SU-DHL-6 (cell line): ENCODE results near the gene APC2.

Experiments used
- H2AFZ ChIP-seq: fragments of 200-600 bp; sonication (generic); 2 replicates; pipeline ENCODE4 v1.6.1; 2014; ENCODE audit warnings: low read depth, mild to moderate bottlenecking, moderate library complexity, mixed read lengths, antibody characterized with exemption, low read length; ENCODE audit not compliant: severe bottlenecking
- H3F3A ChIP-seq: fragments of 200-600 bp; shearing (Covaris generic); 2 replicates; pipeline ENCODE4 v1.6.0; 2016; ENCODE audit warnings: antibody characterized with exemption, mild to moderate bottlenecking; ENCODE audit not compliant: insufficient read depth
- H3K27ac ChIP-seq: fragments of 200-600 bp; sonication (generic); 2 replicates; pipeline ENCODE4 v1.5.1; 2016; ENCODE audit warnings: low read depth, mild to moderate bottlenecking, low read length, moderate library complexity, mixed read lengths
- H3K27me3 ChIP-seq: fragments of 200-600 bp; sonication (generic), shearing (Covaris generic); 2 replicates; pipeline ENCODE4 v1.6.0; 2014; ENCODE audit warnings: mild to moderate bottlenecking, low read length
- H3K36me3 ChIP-seq: fragments of 200-600 bp; sonication (generic); 2 replicates; pipeline ENCODE4 v1.6.1; 2014; ENCODE audit warnings: mild to moderate bottlenecking, low read length, mixed read lengths
- H3K4me2 ChIP-seq: fragments of 300-600, 200-600 bp; shearing (Covaris generic), sonication (generic); 2 replicates; pipeline ENCODE4 v1.6.0; 2014; ENCODE audit warnings: low read length, low read depth, mild to moderate bottlenecking; ENCODE audit not compliant: poor library complexity, severe bottlenecking
- H3K4me3 ChIP-seq: fragments of 200-600 bp; sonication (generic); 2 replicates; pipeline ENCODE4 v1.5.1; 2014; ENCODE audit warnings: antibody characterized with exemption, low read length, mild to moderate bottlenecking, mixed read lengths; ENCODE audit not compliant: insufficient read depth, poor library complexity, severe bottlenecking
- H3K79me2 ChIP-seq: fragments of 200-600 bp; sonication (generic); 2 replicates; pipeline ENCODE4 v1.6.1; 2014; ENCODE audit warnings: mild to moderate bottlenecking, low read length, moderate library complexity; ENCODE audit not compliant: insufficient read depth
- H3K9ac ChIP-seq: fragments of 200-600 bp; sonication (generic); 2 replicates; pipeline ENCODE4 v1.7.0; 2014; ENCODE audit warnings: mild to moderate bottlenecking, low read length
- H3K9me2 ChIP-seq: fragments of 200-600 bp; sonication (generic); replicated peaks from 2 replicates; pipeline ENCODE4 v1.6.1; 2014; ENCODE audit warnings: low read length; ENCODE audit not compliant: insufficient read depth
- H3K9me3 ChIP-seq: fragments of 200-600 bp; sonication (generic); 2 replicates; pipeline ENCODE4 v1.6.1; 2014; ENCODE audit warnings: low read length, mixed read lengths; ENCODE audit not compliant: insufficient read depth
- H4K20me1 ChIP-seq: fragments of 200-600 bp; sonication (generic); 2 replicates; pipeline ENCODE4 v1.6.1; 2014; ENCODE audit warnings: low read depth, mild to moderate bottlenecking, antibody characterized with exemption, low read length, moderate library complexity, mixed read lengths
- CTCF ChIP-seq: fragments of 200-600 bp; sonication (generic); IDR thresholded peaks from one replicate; pipeline ENCODE4 v1.5.1; 2017; ENCODE audit warnings: antibody characterized with exemption, mild to moderate bottlenecking, low read length, moderate library complexity; ENCODE audit not compliant: insufficient read depth, poor library complexity, severe bottlenecking
- EZH2phosphoT487 ChIP-seq: fragments of 200-600 bp; sonication (generic), shearing (Covaris generic); conservative IDR thresholded peaks from 2 replicates; pipeline ENCODE4 v1.6.1; 2018; ENCODE audit warnings: mild to moderate bottlenecking, antibody characterized with exemption, low read length, moderate library complexity, mixed read lengths

The APC2 gene

DNA sequence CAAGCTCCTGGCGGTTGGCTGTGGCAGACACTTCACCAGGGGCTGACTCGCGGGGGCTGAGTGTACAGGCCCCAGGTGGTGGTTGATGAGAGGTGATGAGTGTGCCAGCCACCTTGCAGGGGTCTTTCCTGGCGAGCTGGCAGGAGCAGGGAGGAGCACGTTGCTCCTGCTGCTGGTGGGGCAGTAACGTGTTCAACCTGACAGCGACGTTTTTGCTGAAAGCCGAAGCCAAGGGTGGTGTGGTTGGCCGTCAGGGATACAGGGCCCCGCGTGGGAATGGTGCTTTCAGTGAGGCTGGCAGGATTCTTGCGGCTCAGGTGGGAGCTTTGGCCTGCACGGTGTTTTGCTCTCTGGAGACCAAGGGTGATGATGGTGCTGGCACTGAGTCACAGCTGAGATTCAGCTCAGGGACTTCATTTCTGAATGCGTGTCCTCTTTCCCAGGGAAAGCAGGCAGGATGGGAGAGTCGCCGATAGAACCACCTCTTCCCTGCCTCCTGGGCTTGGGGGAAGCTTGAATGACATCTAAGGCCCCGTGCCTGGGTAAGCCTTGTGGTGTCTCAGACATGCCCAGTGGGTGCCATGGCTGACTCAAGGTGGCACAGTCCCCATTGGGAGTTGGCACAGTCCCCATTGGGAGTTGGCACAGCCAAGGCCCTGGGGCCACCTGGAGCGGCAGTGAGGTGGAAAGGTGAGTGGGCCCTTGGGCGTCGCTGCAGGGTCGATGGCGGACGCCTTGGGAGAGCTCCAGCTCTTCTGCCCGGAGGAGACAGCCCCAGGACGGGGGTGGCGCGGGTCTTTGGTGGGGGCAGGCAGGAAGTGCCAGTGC, 33.7 kb upstream of the APC2 start:
- no peak overlapping the region for H3K27ac ChIP-seq
- H3K4me3 ChIP-seq, result no peak overlapping the region
- no peaks in the 10 kb centered on the region for H3K27me3 ChIP-seq
- no peak overlapping the region for H3K4me2 ChIP-seq
- no peaks in the 10 kb centered on the region for H3K9me2 ChIP-seq
- H3K36me3 ChIP-seq, result 0 out of 2 replicates have a peak, but pooled peaks cover 9% of the 10 kb centered on the region
- no peak for TF ChIP-seq EZH2phosphoT487
- TF ChIP-seq CTCF, result no peak
- H3K9ac ChIP-seq, result no peak overlapping the region
- no peaks in the 10 kb centered on the region for H3K9me3 ChIP-seq
- peaks cover 24% of the 10 kb centered on the region; the same call in 1 of the 2 replicates for H4K20me1 ChIP-seq
- H3K79me2 ChIP-seq, result peaks cover 79% of the 10 kb centered on the region
- no peaks in the 10 kb centered on the region for H3F3A ChIP-seq
- H2AFZ ChIP-seq, result no peak overlapping the region

GRCh38 chr19:1417145-1417544, 32.8 kb upstream of the APC2 start:
- Histone ChIP-seq H3K9me2 (no peaks in the 10 kb centered on the region), H4K20me1 (peaks cover 24% of the 10 kb centered on the region; the same call in 1 of the 2 replicates), H3K4me3 (no peak overlapping the region), H3K27me3 (no peaks in the 10 kb centered on the region), H3K9me3 (no peaks in the 10 kb centered on the region), H3K4me2 (no peak overlapping the region), H3K9ac (no peak overlapping the region), H2AFZ (no peak overlapping the region), H3K36me3 (0 out of 2 replicates have a peak, but pooled peaks cover 9% of the 10 kb centered on the region), H3K27ac (no peak overlapping the region), H3K79me2 (peaks cover 70% of the 10 kb centered on the region), H3F3A (no peaks in the 10 kb centered on the region)
- no peak for TF ChIP-seq EZH2phosphoT487
- no peak for TF ChIP-seq CTCF

DNA sequence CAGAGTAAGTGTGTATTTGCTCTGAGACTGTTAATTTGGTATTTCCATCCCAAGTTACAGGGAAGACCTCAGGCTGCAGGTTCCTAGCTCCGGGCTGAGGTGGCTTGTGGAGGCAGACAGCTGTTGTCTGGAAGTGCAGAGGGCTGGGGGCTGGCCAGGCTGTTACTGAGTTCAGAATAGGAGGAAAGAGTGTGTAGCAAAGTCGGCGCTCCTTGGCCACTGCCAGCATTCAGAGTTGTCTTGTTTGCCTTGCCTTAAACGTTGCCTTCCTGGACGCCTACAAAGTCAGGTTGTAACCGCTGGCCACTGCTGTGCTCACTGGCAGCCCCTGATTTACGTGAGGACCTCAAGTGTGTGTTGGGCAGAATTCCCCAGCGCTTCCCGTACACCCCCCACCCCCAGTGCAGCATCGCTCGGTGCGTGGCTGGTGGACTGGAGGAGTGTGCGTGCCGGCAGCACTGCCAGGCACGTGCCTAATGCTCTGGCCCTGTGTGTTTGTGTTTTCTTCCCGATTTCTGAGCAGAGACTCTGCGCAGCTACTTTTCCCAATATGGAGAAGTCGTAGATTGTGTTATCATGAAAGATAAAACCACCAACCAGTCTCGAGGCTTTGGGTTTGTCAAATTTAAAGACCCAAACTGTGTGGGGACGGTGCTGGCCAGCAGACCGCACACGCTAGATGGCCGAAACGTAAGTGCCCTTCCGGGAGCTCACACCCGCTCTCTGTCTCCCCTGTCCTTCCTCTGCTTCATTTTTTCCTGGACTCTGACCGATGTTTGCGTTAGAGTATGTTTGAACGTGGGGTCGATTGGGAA, 32.0 kb upstream of the APC2 start:
- Histone ChIP-seq H3K4me2 (no peak overlapping the region), H3K36me3 (0 out of 2 replicates have a peak, but pooled peaks cover 9% of the 10 kb centered on the region), H3F3A (no peaks in the 10 kb centered on the region), H3K4me3 (no peak overlapping the region), H3K79me2 (peaks cover 62% of the 10 kb centered on the region), H3K9me2 (no peaks in the 10 kb centered on the region), H4K20me1 (peaks cover 24% of the 10 kb centered on the region; the same call in 1 of the 2 replicates), H2AFZ (no peak overlapping the region), H3K27ac (no peak overlapping the region), H3K9ac (no peak overlapping the region), H3K27me3 (no peaks in the 10 kb centered on the region), H3K9me3 (no peaks in the 10 kb centered on the region)
- no peak for TF ChIP-seq EZH2phosphoT487
- TF ChIP-seq CTCF, result no peak
